HepG2 (cell line): Measurements from ENCODE around the gene PAK1IP1. TPM values are rescaled to one million over a fixed set of nuclear protein-coding genes. Genes with fewer than 3 reads are reported as not detected.

Source experiments
- AGO1 ChIP-seq: fragments of 200-400 bp; formaldehyde crosslinking; IDR thresholded peaks from 2 replicates; pipeline ENCODE4 v1.6.1; 2017; ENCODE audit warnings: mild to moderate bottlenecking, low read depth, low read length, moderate library complexity; ENCODE audit not compliant: poor library complexity, severe bottlenecking
- ATM ChIP-seq: fragments of 450-650 bp; IDR thresholded peaks from 2 replicates; pipeline ENCODE4 v1.7.1; 2017; ENCODE audit warnings: mild to moderate bottlenecking, borderline replicate concordance
- FOXA3 ChIP-seq: IDR thresholded peaks from 2 replicates; pipeline ENCODE4 v1.6.1; 2016; ENCODE audit warnings: missing genetic modification reagents, missing compliant biosample characterization
- NR2F1 ChIP-seq, 2 experiments: fragments of 450-650 bp in 1 of 2; formaldehyde crosslinking in 1 of 2; IDR thresholded peaks; 2 replicates each; pipeline versions ENCODE4 v1.5.0 to v1.6.1; 2016 to 2020; ENCODE audit warnings: mild to moderate bottlenecking in 1 of 2, missing compliant biosample characterization in 1 of 2, missing genetic modification reagents in 1 of 2, moderate library complexity in 1 of 2
- PAWR ChIP-seq: sonication (generic); formaldehyde crosslinking; IDR thresholded peaks from 2 replicates; pipeline ENCODE4 v1.4.0; 2020; ENCODE audit warnings: missing genetic modification reagents, mild to moderate bottlenecking, borderline replicate concordance
- PCBP1 ChIP-seq: fragments of 200-400 bp; formaldehyde crosslinking; IDR thresholded peaks from 2 replicates; pipeline ENCODE4 v1.6.1; 2017; ENCODE audit warnings: mild to moderate bottlenecking, low read depth, low read length, borderline replicate concordance
- POGZ ChIP-seq: sonication (generic); formaldehyde crosslinking; IDR thresholded peaks from 2 replicates; pipeline ENCODE4 v1.4.0; 2020; ENCODE audit warnings: mild to moderate bottlenecking, missing genetic modification reagents
- RBAK ChIP-seq: sonication (generic); formaldehyde crosslinking; IDR thresholded peaks from 2 replicates; pipeline ENCODE4 v1.5.1; 2020; ENCODE audit warnings: mild to moderate bottlenecking, missing genetic modification reagents
- RFX5 ChIP-seq: IDR thresholded peaks from 2 replicates; pipeline ENCODE4 v1.6.1; 2011; ENCODE audit warnings: low read depth, low read length, improper control_type of control experiment
- SATB2 ChIP-seq: sonication (generic); formaldehyde crosslinking; IDR thresholded peaks from 2 replicates; pipeline ENCODE4 v1.5.0; 2020; ENCODE audit warnings: missing genetic modification reagents
- SYNCRIP ChIP-seq: fragments of 200-400 bp; formaldehyde crosslinking; IDR thresholded peaks from 2 replicates; pipeline ENCODE4 v1.6.1; 2018; ENCODE audit warnings: mild to moderate bottlenecking, low read depth, low read length; ENCODE audit not compliant: insufficient read depth
- TAF15 ChIP-seq: fragments of 200-400 bp; formaldehyde crosslinking; IDR thresholded peaks from one replicate; pipeline ENCODE4 v1.6.1; 2018; ENCODE audit warnings: mild to moderate bottlenecking, low read depth, low read length; ENCODE audit not compliant: poor library complexity, severe bottlenecking
- TBL1XR1 ChIP-seq: fragments of 150-350 bp; IDR thresholded peaks from 2 replicates; pipeline ENCODE4 v1.6.1; 2014; ENCODE audit warnings: borderline replicate concordance, low read length; ENCODE audit not compliant: partially characterized antibody
- TBP ChIP-seq: sonication (generic); formaldehyde crosslinking; IDR thresholded peaks from 2 replicates; pipeline ENCODE4 v1.5.0; 2020; ENCODE audit warnings: missing genetic modification reagents
- ZNF224 ChIP-seq: sonication (generic); formaldehyde crosslinking; IDR thresholded peaks from 2 replicates; pipeline ENCODE4 v1.5.0; 2020; ENCODE audit warnings: mild to moderate bottlenecking, missing genetic modification reagents
- ZNF572 ChIP-seq: sonication (generic); formaldehyde crosslinking; IDR thresholded peaks from 2 replicates; pipeline ENCODE4 v1.5.1; 2020; ENCODE audit warnings: mild to moderate bottlenecking, missing genetic modification reagents
- ZNF709 ChIP-seq: sonication (generic); formaldehyde crosslinking; IDR thresholded peaks from 2 replicates; pipeline ENCODE4 v1.5.0; 2020; ENCODE audit warnings: mild to moderate bottlenecking, missing genetic modification reagents
- ZSCAN25 ChIP-seq: sonication (generic); formaldehyde crosslinking; IDR thresholded peaks from 2 replicates; pipeline ENCODE4 v1.8.0; 2022; ENCODE audit warnings: mild to moderate bottlenecking, missing genetic modification reagents
- polyA plus RNA-seq, 8 experiments: library from polyadenylated mRNA; depleted of rRNA in 3 of 8; stranded (reverse) in 7 of 8; unstranded in 1 of 8; fragments of >200 nt; fragmentation: Illumina TruSeq in 4 of 8; extraction: Trizol in 4 of 8; gene quantifications; 2 replicates each; pipeline versions ENCODE4 v1.2.1 to v1.2.3, GENCODE V29; 2011 to 2016; ENCODE audit warnings: low read depth in 4 of 8, missing spikeins in 1 of 8, mixed read lengths in 1 of 8; ENCODE audit not compliant: insufficient read depth in 1 of 8
- total RNA-seq, 5 experiments: library from RNA; depleted of rRNA; stranded (reverse); fragments of >200 nt; fragmentation: Illumina TruSeq; extraction: Trizol; gene quantifications; 2 replicates each; pipeline ENCODE4 v1.2.3, GENCODE V29; 2016; ENCODE audit warnings: low read depth in 1 of 5
- TF ChIP-seq, protein P1 (sequence below): sonication (generic); formaldehyde crosslinking; IDR thresholded peaks from 2 replicates; pipeline ENCODE4 v1.8.0; 2022; ENCODE audit warnings: mild to moderate bottlenecking, missing genetic modification reagents, moderate library complexity
- TF ChIP-seq, protein P2 (sequence below): sonication (generic); formaldehyde crosslinking; IDR thresholded peaks from 2 replicates; pipeline ENCODE4 v1.8.0; 2022; ENCODE audit warnings: missing genetic modification reagents, mild to moderate bottlenecking, borderline replicate concordance
- TF ChIP-seq, protein P3 (sequence below): sonication (generic); formaldehyde crosslinking; conservative IDR thresholded peaks from 2 replicates; pipeline ENCODE4 v1.4.0; 2020; ENCODE audit warnings: missing genetic modification reagents
- TF ChIP-seq, protein P4 (sequence below): sonication (generic); formaldehyde crosslinking; IDR thresholded peaks from 2 replicates; pipeline ENCODE4 v1.8.1; 2022; ENCODE audit warnings: low read depth, mild to moderate bottlenecking, missing genetic modification reagents

Gene PAK1IP1
- total and polyA plus RNA-seq, 2 of the 13 experiments (the other 11 are each of a cell fraction or from before 2014, with no cell fraction given): 23.4 to 66.2 TPM

DNA sequence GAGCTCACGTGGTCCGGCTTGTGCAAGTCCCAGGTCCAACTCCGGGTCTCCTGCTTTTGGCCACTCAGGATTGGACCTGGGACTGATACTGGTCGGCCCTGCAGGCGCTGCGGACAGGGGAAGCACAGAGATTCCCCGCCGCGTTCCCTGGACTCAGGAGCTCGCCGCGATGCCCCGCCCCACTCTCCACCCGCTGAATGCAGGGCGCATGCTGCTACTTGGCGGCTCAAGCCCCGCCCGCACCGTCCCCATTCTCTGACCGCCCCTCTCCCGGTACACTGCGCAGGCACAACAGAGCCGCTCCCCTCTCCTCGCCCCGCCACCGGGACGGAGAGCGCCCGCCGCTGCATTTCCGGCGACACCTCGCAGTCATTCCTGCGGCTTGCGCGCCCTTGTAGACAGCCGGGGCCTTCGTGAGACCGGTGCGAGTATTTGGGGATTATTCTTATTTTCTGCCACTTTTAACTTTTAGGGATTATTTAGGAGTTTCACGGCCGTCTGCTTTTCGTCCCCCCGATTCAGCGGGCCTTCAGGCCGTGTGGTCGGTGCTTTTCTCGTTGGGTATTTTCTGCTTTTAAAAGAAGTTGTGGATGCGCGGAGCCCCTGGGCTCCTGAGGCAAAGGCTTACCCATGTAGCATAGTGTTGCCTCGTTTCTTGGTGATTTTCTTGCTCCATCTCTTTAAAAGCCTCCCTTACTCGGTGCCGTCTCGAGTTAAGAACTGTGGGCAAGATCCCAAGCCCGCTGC is 28.2 kb downstream of the PAK1IP1 start, which contains the start of gene TMEM14C (continued):
- TF ChIP-seq, protein P1, sequence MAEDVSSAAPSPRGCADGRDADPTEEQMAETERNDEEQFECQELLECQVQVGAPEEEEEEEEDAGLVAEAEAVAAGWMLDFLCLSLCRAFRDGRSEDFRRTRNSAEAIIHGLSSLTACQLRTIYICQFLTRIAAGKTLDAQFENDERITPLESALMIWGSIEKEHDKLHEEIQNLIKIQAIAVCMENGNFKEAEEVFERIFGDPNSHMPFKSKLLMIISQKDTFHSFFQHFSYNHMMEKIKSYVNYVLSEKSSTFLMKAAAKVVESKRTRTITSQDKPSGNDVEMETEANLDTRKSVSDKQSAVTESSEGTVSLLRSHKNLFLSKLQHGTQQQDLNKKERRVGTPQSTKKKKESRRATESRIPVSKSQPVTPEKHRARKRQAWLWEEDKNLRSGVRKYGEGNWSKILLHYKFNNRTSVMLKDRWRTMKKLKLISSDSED: no peak
- no peak for TF ChIP-seq NR2F1 (CRISPR knock-in tag; IDR thresholded peaks at IDR 0.05)
- TF ChIP-seq TBL1XR1: peak; percentile 74
- no peak for TF ChIP-seq RFX5
- TF ChIP-seq ZNF224 (CRISPR knock-in tag): 0 out of 2 replicates have a peak, but pooled peaks have one; percentile 28
- TF ChIP-seq SATB2 (CRISPR knock-in tag): peak; percentile 91; the same call in 1 of the 2 replicates
- TF ChIP-seq TAF15: no peak
- TF ChIP-seq, protein P2, sequence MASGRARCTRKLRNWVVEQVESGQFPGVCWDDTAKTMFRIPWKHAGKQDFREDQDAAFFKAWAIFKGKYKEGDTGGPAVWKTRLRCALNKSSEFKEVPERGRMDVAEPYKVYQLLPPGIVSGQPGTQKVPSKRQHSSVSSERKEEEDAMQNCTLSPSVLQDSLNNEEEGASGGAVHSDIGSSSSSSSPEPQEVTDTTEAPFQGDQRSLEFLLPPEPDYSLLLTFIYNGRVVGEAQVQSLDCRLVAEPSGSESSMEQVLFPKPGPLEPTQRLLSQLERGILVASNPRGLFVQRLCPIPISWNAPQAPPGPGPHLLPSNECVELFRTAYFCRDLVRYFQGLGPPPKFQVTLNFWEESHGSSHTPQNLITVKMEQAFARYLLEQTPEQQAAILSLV (CRISPR knock-in tag): peak; percentile 99
- peak; percentile 91 for TF ChIP-seq POGZ
- TF ChIP-seq ATM: no peak
- TF ChIP-seq, protein P3, sequence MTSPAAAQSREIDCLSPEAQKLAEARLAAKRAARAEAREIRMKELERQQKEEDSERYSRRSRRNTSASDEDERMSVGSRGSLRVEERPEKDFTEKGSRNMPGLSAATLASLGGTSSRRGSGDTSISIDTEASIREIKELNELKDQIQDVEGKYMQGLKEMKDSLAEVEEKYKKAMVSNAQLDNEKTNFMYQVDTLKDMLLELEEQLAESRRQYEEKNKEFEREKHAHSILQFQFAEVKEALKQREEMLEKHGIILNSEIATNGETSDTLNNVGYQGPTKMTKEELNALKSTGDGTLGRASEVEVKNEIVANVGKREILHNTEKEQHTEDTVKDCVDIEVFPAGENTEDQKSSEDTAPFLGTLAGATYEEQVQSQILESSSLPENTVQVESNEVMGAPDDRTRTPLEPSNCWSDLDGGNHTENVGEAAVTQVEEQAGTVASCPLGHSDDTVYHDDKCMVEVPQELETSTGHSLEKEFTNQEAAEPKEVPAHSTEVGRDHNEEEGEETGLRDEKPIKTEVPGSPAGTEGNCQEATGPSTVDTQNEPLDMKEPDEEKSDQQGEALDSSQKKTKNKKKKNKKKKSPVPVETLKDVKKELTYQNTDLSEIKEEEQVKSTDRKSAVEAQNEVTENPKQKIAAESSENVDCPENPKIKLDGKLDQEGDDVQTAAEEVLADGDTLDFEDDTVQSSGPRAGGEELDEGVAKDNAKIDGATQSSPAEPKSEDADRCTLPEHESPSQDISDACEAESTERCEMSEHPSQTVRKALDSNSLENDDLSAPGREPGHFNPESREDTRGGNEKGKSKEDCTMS: no peak
- peak; percentile 94 for TF ChIP-seq ZNF709 (CRISPR knock-in tag)
- TF ChIP-seq PCBP1: peak; percentile 92
- TF ChIP-seq ZSCAN25 (CRISPR knock-in tag): peak; percentile 84
- TF ChIP-seq AGO1: peak; percentile 71
- TF ChIP-seq TBP: 0 out of 2 replicates have a peak, but pooled peaks have one; percentile 19
- TF ChIP-seq RBAK (CRISPR knock-in tag): peak; percentile 62; the same call in 1 of the 2 replicates
- peak; percentile 98; the same call in 1 of the 2 replicates for TF ChIP-seq PAWR (CRISPR knock-in tag)
- peak; percentile 81 for TF ChIP-seq FOXA3 (CRISPR knock-in tag)
- TF ChIP-seq, protein P4, sequence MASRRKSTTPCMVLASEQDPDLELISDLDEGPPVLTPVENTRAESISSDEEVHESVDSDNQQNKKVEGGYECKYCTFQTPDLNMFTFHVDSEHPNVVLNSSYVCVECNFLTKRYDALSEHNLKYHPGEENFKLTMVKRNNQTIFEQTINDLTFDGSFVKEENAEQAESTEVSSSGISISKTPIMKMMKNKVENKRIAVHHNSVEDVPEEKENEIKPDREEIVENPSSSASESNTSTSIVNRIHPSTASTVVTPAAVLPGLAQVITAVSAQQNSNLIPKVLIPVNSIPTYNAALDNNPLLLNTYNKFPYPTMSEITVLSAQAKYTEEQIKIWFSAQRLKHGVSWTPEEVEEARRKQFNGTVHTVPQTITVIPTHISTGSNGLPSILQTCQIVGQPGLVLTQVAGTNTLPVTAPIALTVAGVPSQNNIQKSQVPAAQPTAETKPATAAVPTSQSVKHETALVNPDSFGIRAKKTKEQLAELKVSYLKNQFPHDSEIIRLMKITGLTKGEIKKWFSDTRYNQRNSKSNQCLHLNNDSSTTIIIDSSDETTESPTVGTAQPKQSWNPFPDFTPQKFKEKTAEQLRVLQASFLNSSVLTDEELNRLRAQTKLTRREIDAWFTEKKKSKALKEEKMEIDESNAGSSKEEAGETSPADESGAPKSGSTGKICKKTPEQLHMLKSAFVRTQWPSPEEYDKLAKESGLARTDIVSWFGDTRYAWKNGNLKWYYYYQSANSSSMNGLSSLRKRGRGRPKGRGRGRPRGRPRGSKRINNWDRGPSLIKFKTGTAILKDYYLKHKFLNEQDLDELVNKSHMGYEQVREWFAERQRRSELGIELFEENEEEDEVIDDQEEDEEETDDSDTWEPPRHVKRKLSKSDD (CRISPR knock-in tag): 0 out of 2 replicates have a peak, but pooled peaks have one; percentile 57
- TF ChIP-seq ZNF572 (CRISPR knock-in tag): 0 out of 2 replicates have a peak, but pooled peaks have one; percentile 62
- TF ChIP-seq SYNCRIP: no peak
